ENCODE results near the gene KCNJ2. TPM values are rescaled to one million over a fixed set of nuclear protein-coding genes. Genes with fewer than 3 reads are reported as not detected.

Gene KCNJ2
- total RNA-seq, 1 donor from 2014 or later = not detected

- no peak for DNase-seq (ENCODE audit: extremely low spot score, unreplicated experiment)
- H3K27ac Mint-ChIP-seq (ENCODE audit: unreplicated experiment) = no peak overlapping the region
- H3K4me1 Mint-ChIP-seq (ENCODE audit: unreplicated experiment) = no peaks in the 10 kb centered on the region
- peaks cover 14% of the 10 kb centered on the region for H3K27me3 Mint-ChIP-seq (ENCODE audit: unreplicated experiment)
- H3K9me3 Mint-ChIP-seq (ENCODE audit: unreplicated experiment) = no peaks in the 10 kb centered on the region
- no peak overlapping the region for H3K4me3 Mint-ChIP-seq (ENCODE audit: unreplicated experiment)
- no peak for TF ChIP-seq CTCF (IDR thresholded peaks at IDR 0.05)
- H3K36me3 Mint-ChIP-seq (ENCODE audit: unreplicated experiment) = no peaks in the 10 kb centered on the region
These were observed 36.1 kb downstream of the KCNJ2 start for GRCh38 chr17:70205401-70205800.

GRCh38 chr17:70206361-70207010 is 37.2 kb downstream of the KCNJ2 start:
- TF ChIP-seq CTCF (IDR thresholded peaks at IDR 0.05) = no peak
- no peak for DNase-seq (ENCODE audit: extremely low spot score, unreplicated experiment)
- no peaks in the 10 kb centered on the region for H3K4me1 Mint-ChIP-seq (ENCODE audit: unreplicated experiment)
- no peak overlapping the region for H3K4me3 Mint-ChIP-seq (ENCODE audit: unreplicated experiment)
- no peak overlapping the region for H3K27ac Mint-ChIP-seq (ENCODE audit: unreplicated experiment)
- H3K36me3 Mint-ChIP-seq (ENCODE audit: unreplicated experiment) = no peaks in the 10 kb centered on the region
- H3K9me3 Mint-ChIP-seq (ENCODE audit: unreplicated experiment) = no peaks in the 10 kb centered on the region
- peaks cover 12% of the 10 kb centered on the region for H3K27me3 Mint-ChIP-seq (ENCODE audit: unreplicated experiment)

GRCh38 chr17:70207184-70207583 is 37.9 kb downstream of the KCNJ2 start:
- H3K27ac Mint-ChIP-seq (ENCODE audit: unreplicated experiment) = no peak overlapping the region
- no peak for DNase-seq (ENCODE audit: extremely low spot score, unreplicated experiment)
- no peaks in the 10 kb centered on the region for H3K36me3 Mint-ChIP-seq (ENCODE audit: unreplicated experiment)
- H3K4me1 Mint-ChIP-seq (ENCODE audit: unreplicated experiment) = no peaks in the 10 kb centered on the region
- H3K9me3 Mint-ChIP-seq (ENCODE audit: unreplicated experiment) = no peaks in the 10 kb centered on the region
- peaks cover 11% of the 10 kb centered on the region for H3K27me3 Mint-ChIP-seq (ENCODE audit: unreplicated experiment)
- no peak overlapping the region for H3K4me3 Mint-ChIP-seq (ENCODE audit: unreplicated experiment)
- TF ChIP-seq CTCF (IDR thresholded peaks at IDR 0.05) = no peak

GRCh38 chr17:70208080-70208794 is 38.9 kb downstream of the KCNJ2 start:
- no peaks in the 10 kb centered on the region for H3K36me3 Mint-ChIP-seq (ENCODE audit: unreplicated experiment)
- H3K27me3 Mint-ChIP-seq (ENCODE audit: unreplicated experiment) = peaks cover 4% of the 10 kb centered on the region
- no peaks in the 10 kb centered on the region for H3K4me1 Mint-ChIP-seq (ENCODE audit: unreplicated experiment)
- no peak overlapping the region for H3K4me3 Mint-ChIP-seq (ENCODE audit: unreplicated experiment)
- DNase-seq (ENCODE audit: extremely low spot score, unreplicated experiment) = no peak
- H3K9me3 Mint-ChIP-seq (ENCODE audit: unreplicated experiment) = no peaks in the 10 kb centered on the region
- no peak overlapping the region for H3K27ac Mint-ChIP-seq (ENCODE audit: unreplicated experiment)
- TF ChIP-seq CTCF (IDR thresholded peaks at IDR 0.05) = no peak

GRCh38 chr17:70208825-70209555 is 39.7 kb downstream of the KCNJ2 start:
- no peak overlapping the region for H3K27ac Mint-ChIP-seq (ENCODE audit: unreplicated experiment)
- no peak overlapping the region for H3K4me3 Mint-ChIP-seq (ENCODE audit: unreplicated experiment)

More at GRCh38 chr17:70208825-70209555, 39.7 kb downstream of the KCNJ2 start:
- DNase-seq (ENCODE audit: extremely low spot score, unreplicated experiment) = no peak
- TF ChIP-seq CTCF (IDR thresholded peaks at IDR 0.05) = no peak
- Mint-ChIP-seq H3K36me3 (ENCODE audit: unreplicated experiment) (no peaks in the 10 kb centered on the region), H3K9me3 (ENCODE audit: unreplicated experiment) (no peaks in the 10 kb centered on the region), H3K4me1 (ENCODE audit: unreplicated experiment) (no peaks in the 10 kb centered on the region), H3K27me3 (ENCODE audit: unreplicated experiment) (peaks cover 4% of the 10 kb centered on the region)
